Right lobe of liver (tissue), 6 donors: ENCODE measurements around the gene TRIM2. TPM values are rescaled to one million over a fixed set of nuclear protein-coding genes. Genes with fewer than 3 reads are reported as not detected.

Source experiments
- ATAC-seq, 4 donors: fragments of 200-7000 bp; cut with Tn5 transposase; one replicate each; pipeline ENCODE4 v1.9.1; 2020; ENCODE audit warnings: mild to moderate bottlenecking in 4 of 4, moderate library complexity in 4 of 4
- DNase-seq, 3 donors: peaks; one replicate each; pipeline ENCODE4 v3.0.0-alpha.2; 2020
- H3K27ac ChIP-seq, 3 donors: fragments of 200-600 bp; one replicate each; pipeline ENCODE4 v1.8.0; 2022
- H3K27me3 ChIP-seq, 2 donors: fragments of 200-600 bp; one replicate each; pipeline ENCODE4 v1.8.0; 2022
- H3K36me3 ChIP-seq, 4 donors: fragments of 200-600 bp; sonication (generic) in 1 of 4; one replicate each; pipeline versions ENCODE4 v1.5.1 to v1.8.0; 2017 to 2022; ENCODE audit warnings: control low read depth in 1 of 4
- H3K4me1 ChIP-seq, 4 donors: fragments of 200-600 bp; sonication (generic) in 1 of 4; one replicate each; pipeline versions ENCODE4 v1.5.1 to v1.8.0; 2017 to 2022; ENCODE audit warnings: control low read depth in 1 of 4
- H3K4me3 ChIP-seq, 3 donors: fragments of 200-600 bp; one replicate each; pipeline ENCODE4 v1.8.0; 2022
- H3K9me3 ChIP-seq, 4 donors: fragments of 200-600 bp; sonication (generic) in 1 of 4; one replicate each; pipeline versions ENCODE4 v1.5.1 to v1.8.0; 2017 to 2022; ENCODE audit warnings: control low read depth in 1 of 4
- POLR2A ChIP-seq: fragments of 450-650 bp; IDR thresholded peaks from one replicate; pipeline ENCODE4 v1.6.1; 2017; ENCODE audit warnings: antibody characterized with exemption, mild to moderate bottlenecking
- WGBS: methylation state at CpG from one replicate; pipeline ENCODE4 v1.1.6; 2018; ENCODE audit warnings: low coverage, low lambda C conversion rate; ENCODE audit not compliant: insufficient coverage; ENCODE audit errors: missing lambda C conversion rate; 5-methylcytosine and 5-hydroxymethylcytosine counted together
- intact Hi-C, 2 donors: fragments of 100-400 bp; cut with DNase I; formaldehyde crosslinking; loops; one replicate each; pipeline versions ENCODE4 v1.11.2 to v1.14.1; 2022
- total RNA-seq, 6 experiments: library from RNA; depleted of rRNA in 2 of 6; stranded (reverse); fragments of >200 nt in 2 of 6; fragmentation: NEBNext Ultra II Directional in 3 of 6; extraction: Animal tissue kit (Norgen Biotek cat#: 25700) in 3 of 6; gene quantifications; one replicate each; pipeline versions ENCODE4 v1.1.0 to v1.2.4, GENCODE V29; 2016 to 2023
- TF ChIP-seq, protein P1 (sequence below), 4 donors: fragments of 200-600 bp in 3 of 4; fragments of 450-650 bp in 1 of 4; IDR thresholded peaks; one replicate each; pipeline versions ENCODE4 v1.5.1 to v1.8.0; 2016 to 2022; ENCODE audit warnings: antibody characterized with exemption in 4 of 4, mild to moderate bottlenecking in 2 of 4
- donor health status: DM: no; HTN: yes; CAD: no.
- donor health status: DM: no; HTN: no; CAD: no.
- donor health status: DM: no; HTN: no; CAD: no.
- donor health status: DM: no; HTN: yes; CAD: no.
- donor health status: DM: no; HTN: yes; CAD: no.

The TRIM2 gene
- total RNA-seq, 6 experiments from 2014 or later = 8.9 to 17.5 (median 10.0) TPM

DNA sequence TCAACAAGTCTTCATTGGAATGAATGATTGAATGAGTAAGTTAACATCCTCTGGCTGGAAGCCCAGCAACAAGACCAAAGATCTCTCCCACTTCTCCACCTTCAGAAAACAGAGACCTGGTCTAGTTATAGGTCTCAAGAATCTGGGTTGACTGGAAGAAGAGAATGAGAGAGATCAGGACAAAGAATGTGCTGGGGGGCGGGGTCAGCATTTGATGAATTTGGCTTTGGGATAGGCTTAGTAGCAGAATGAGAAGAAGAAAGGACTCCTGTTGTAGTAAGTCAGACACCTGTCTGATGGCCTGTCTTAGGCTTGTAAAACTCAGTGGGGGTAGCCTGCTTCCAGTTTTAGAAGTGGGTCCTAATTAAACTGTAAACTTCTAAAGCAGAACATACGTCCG is 51.0 kb downstream of the TRIM2 start:
- ATAC-seq (no peak), DNase-seq (no peak)
- TF ChIP-seq, protein P1, sequence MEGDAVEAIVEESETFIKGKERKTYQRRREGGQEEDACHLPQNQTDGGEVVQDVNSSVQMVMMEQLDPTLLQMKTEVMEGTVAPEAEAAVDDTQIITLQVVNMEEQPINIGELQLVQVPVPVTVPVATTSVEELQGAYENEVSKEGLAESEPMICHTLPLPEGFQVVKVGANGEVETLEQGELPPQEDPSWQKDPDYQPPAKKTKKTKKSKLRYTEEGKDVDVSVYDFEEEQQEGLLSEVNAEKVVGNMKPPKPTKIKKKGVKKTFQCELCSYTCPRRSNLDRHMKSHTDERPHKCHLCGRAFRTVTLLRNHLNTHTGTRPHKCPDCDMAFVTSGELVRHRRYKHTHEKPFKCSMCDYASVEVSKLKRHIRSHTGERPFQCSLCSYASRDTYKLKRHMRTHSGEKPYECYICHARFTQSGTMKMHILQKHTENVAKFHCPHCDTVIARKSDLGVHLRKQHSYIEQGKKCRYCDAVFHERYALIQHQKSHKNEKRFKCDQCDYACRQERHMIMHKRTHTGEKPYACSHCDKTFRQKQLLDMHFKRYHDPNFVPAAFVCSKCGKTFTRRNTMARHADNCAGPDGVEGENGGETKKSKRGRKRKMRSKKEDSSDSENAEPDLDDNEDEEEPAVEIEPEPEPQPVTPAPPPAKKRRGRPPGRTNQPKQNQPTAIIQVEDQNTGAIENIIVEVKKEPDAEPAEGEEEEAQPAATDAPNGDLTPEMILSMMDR (IDR thresholded peaks at IDR 0.05) = no peak
- TF ChIP-seq POLR2A = no peak
- Histone ChIP-seq H3K4me1 (no peaks in the 10 kb centered on the region), H3K27me3 (no peaks in the 10 kb centered on the region), H3K4me3 (no peak overlapping the region), H3K36me3 (no peaks in the 10 kb centered on the region), H3K27ac (no peak overlapping the region), H3K9me3 (no peaks in the 10 kb centered on the region)
- intact Hi-C loops = no loop called here
- 93% methylated on average over 3 of the region's 3 CpGs for WGBS

- H3K27ac ChIP-seq = no peak overlapping the region
- 57% methylated on average over 8 of the region's 11 CpGs for WGBS
- H3K27me3 ChIP-seq = no peaks in the 10 kb centered on the region
- no peaks in the 10 kb centered on the region for H3K36me3 ChIP-seq
- H3K4me3 ChIP-seq = no peak overlapping the region
- intact Hi-C loops = no loop called here
- no peaks in the 10 kb centered on the region for H3K4me1 ChIP-seq
- no peak for DNase-seq
- ATAC-seq = no peak
- H3K9me3 ChIP-seq = peaks cover 0 to 5% (median 0%) of the 10 kb centered on the region in 4 donors
- TF ChIP-seq, protein P1 (IDR thresholded peaks at IDR 0.05) = no peak
- TF ChIP-seq POLR2A = no peak
Measured at GRCh38 chr4:153257151-153257620, 52.9 kb downstream of the TRIM2 start.

DNA sequence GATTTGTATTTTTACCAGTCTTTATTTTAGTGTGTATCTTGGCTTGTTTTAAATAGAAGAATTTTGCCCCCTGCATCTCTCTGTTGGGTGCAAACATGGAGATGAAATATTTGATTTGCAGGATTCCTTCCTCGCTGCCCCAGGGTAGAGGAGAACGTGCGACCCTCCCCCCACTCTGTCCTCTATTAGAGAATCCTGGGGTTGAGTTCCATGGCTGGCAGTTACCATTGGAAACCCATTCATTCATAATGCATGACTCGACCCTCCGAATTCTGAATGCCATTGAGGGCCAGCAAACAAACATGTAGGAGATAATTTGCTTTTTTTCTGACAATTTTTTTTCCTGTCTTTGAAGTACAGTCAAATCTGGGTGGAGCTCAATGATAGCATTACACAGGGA is 53.7 kb downstream of the TRIM2 start:
- Histone ChIP-seq H3K4me3 (no peak overlapping the region), H3K9me3 (peaks cover 0 to 7% (median 0%) of the 10 kb centered on the region in 4 donors), H3K27ac (no peak overlapping the region), H3K4me1 (no peaks in the 10 kb centered on the region), H3K27me3 (no peaks in the 10 kb centered on the region), H3K36me3 (no peaks in the 10 kb centered on the region)
- no peak for ATAC-seq
- no peak for TF ChIP-seq POLR2A
- TF ChIP-seq, protein P1 (IDR thresholded peaks at IDR 0.05) = no peak
- WGBS = 86% methylated on average over 5 of the region's 5 CpGs
- intact Hi-C loops = no loop called here
- no peak for DNase-seq

DNA sequence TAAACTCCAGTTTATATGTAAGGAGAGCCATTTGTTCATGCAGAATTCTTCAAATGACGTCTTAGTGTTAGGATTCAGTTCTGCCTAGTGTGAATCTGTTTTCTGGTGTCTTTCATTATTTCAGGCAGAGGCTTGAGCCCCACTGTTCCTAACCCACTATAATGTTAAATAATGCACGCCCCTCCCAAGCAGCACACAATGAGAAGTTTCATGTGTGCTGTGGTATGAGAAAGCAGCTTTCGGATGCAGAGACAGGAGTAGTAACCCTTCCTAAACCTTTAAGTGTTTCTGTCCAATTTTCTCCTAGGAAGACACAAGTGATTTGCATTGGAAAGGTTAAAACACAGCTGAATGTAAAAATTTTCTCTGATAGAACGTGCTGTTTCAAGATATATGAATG is 54.5 kb downstream of the TRIM2 start:
- Histone ChIP-seq H3K27me3 (no peaks in the 10 kb centered on the region), H3K9me3 (peaks cover 0 to 7% (median 0%) of the 10 kb centered on the region in 4 donors), H3K4me1 (no peaks in the 10 kb centered on the region), H3K36me3 (no peaks in the 10 kb centered on the region), H3K4me3 (no peak overlapping the region), H3K27ac (no peak overlapping the region)
- ATAC-seq = no peak
- intact Hi-C loops = no loop called here
- TF ChIP-seq, protein P1 (IDR thresholded peaks at IDR 0.05) = no peak
- no peak for TF ChIP-seq POLR2A
- no peak for DNase-seq
- WGBS = 73% methylated on average over 3 of the region's 4 CpGs

DNA sequence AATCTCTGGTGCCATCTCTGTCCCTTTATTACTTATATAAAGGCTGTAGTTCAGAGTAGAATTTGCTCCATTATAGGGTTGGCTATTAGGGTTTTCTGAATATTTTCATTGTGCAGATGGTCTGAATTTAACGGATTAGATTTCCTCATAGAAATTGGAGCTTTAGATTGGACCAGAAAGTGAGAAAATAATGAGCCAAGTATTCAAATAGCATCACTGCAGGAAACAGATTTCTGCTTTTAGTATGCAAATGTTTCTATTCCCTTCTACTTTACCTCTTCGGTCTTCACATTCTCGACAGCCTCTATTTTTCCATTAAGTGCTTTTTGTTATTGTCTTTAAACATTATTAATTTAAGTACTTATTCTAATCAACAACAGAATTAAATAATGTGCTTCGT is 55.4 kb downstream of the TRIM2 start:
- 73% methylated on average over 4 of the region's 4 CpGs for WGBS
- H3K9me3 ChIP-seq = peaks cover 0 to 7% (median 0%) of the 10 kb centered on the region in 4 donors
- H3K27ac ChIP-seq = no peak overlapping the region
- H3K27me3 ChIP-seq = no peaks in the 10 kb centered on the region
- intact Hi-C loops = no loop called here
- ATAC-seq (no peak), DNase-seq (no peak)
- TF ChIP-seq, protein P1 (IDR thresholded peaks at IDR 0.05) = no peak
- TF ChIP-seq POLR2A = no peak
- no peak overlapping the region for H3K4me3 ChIP-seq
- H3K4me1 ChIP-seq = no peaks in the 10 kb centered on the region
- no peaks in the 10 kb centered on the region for H3K36me3 ChIP-seq
